ENCODE measurements around the gene CNTNAP2.

CNTNAP2 gene

DNA sequence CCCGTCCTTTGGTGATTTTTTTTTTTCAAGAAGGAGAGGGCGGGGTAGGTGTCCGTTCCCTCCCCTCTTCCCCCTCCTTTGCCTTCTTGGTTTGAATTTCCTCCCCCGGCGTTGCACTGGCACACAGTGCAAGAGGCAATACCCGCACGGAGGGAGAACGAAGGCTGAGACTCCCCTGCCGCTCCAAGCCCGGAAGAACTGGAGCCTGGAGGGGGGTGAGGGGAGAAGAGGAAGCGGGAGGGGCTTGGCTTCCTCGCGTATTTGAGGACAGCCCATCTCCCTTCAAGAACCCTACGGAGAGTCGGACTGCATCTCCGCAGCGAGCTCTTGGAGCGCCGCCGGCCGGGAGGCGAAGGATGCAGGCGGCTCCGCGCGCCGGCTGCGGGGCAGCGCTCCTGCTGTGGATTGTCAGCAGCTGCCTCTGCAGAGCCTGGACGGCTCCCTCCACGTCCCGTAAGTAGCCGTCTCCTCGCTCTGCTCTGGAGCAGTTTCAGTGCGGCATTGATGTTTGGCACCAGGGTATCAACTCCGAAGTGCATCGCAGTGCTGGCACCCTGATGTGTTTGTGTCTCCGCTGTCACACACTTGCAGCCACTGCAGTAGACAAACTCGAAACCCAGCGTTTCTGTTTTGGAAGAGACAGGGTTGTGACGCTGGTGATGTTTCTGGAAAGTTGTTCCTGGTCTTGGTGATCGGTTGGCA is at the start of gene CNTNAP2:
CNTNAP2 (plus strand) TSS at position 281 of the 702 bp plus-strand sequence; CDS start at position 357, 76 bp downstream.
- no peak for DNase-seq (ENCODE audit: low spot score)

DNA sequence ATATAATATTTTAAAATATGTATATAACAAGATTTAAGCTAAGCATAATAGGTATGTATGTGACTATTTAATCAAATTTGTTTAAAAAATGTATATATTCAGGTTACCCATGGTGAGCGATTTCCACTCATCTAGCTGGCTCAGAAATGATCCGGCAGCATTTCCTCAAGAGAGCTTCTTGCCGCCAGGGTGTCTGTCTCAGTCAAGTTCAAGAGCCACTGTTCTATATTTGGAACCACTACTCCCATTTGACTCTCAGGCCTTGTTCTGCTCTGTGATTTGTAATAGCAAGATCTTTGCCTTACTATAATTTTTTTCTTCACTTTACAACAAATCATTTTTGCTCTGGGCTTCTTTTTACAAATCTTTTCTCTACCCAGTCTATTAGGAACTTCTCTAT is 48.7 kb upstream of the CNTNAP2 start:
- DNase-seq (ENCODE audit: low spot score) = no peak

DNA sequence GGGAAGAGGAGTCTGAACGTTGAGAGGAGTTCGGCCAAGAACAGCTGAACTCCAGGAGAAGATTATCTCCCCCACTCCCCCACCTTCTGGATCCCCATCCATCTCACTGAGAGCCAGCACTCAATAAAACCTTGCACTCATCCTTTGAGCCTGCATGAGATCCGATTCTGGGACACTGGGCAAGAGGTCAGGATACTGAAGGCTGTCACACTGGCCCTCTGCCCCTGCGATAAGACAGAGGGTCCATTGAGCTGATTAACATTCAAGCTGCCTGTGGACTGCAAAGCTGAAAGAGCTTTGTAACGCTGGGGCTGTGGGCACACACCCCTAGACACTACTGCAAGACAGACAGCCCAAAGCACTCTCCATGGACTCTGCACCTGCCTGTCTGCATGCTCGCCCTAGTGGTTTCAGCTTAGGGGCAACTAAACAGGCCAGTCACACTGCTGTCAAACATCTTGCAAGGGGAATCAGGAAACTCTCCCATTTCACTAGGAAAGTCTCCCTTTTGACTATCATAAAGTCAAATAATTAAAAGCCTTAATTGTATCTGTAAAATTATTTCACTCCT is 42.3 kb upstream of the CNTNAP2 start:
- no peak for DNase-seq (ENCODE audit: low spot score)

DNA sequence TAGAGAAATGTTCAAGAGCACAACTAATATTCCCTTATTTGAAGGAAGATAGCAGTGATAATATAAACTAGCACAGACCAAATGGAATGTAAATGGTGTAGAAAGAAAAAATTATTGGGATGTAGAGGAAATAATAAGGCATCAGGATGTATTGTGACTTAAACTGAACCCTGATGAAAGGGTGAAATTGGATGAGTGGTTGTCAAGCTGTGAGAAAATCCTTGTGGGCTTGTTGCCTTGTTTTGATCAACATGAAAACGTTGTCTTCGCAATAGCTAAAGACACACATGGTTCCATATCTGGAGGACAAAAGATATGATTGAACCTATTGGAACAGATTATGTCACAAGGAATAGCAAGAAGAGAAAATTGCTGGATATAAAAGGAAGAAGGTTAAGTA is 40.3 kb upstream of the CNTNAP2 start:
- no peak for DNase-seq (ENCODE audit: low spot score)

DNA sequence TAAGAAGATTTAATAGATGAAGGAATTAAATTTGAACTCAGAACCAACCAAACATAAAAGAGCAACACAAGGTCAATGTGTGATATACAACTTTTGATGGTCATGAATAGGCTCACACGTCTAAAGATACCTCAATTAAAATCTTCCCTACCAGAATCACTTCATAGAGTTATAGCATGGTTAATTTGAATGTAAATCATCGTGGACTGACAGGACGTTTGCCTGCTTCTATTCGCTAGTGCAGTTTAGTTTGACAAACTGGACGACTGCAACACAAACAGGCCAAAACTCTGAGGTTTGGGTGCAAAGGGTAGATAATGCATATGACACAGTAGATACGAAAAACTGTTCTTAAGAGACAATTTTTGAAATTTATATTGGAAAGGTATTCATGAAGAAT is 32.5 kb upstream of the CNTNAP2 start:
- no peak for DNase-seq (ENCODE audit: low spot score)

- DNase-seq (ENCODE audit: low spot score) = peak; percentile 8
These were observed 26.5 kb upstream of the CNTNAP2 start for GRCh38 chr7:146090023-146090645.

GRCh38 chr7:146094356-146094755 is 22.2 kb upstream of the CNTNAP2 start:
- DNase-seq (ENCODE audit: low spot score) = no peak

- no peak for DNase-seq (ENCODE audit: low spot score)
These were observed 19.6 kb upstream of the CNTNAP2 start for GRCh38 chr7:146096994-146097393.

- DNase-seq (ENCODE audit: low spot score) = no peak
These were observed 10.3 kb upstream of the CNTNAP2 start for GRCh38 chr7:146106319-146106718.

DNA sequence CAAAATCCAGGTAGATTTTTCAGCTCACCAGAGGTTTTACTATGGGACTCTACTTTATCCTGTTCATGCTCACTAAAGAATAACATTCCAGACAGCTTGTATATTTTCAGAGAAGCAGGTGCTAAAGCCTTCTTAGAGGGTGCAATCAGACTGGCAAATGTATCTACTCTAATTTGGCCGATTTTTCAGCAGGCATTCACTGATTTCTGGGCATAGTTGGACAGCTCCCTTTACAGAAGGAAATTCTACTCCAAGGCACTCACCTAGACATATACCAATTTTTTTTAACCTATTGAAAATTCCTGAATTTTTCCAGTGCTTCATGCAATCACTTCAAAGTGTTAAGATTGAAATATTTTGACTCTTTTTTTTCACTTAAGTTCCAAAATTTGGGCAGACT is 3.8 kb upstream of the CNTNAP2 start:
- DNase-seq (ENCODE audit: low spot score) = no peak

GRCh38 chr7:146115548-146115850 is 1.1 kb upstream of the CNTNAP2 start:
- DNase-seq (ENCODE audit: low spot score) = no peak

GRCh38 chr7:146115851-146116520 is 615 bp upstream of the CNTNAP2 start:
- DNase-seq (ENCODE audit: low spot score) = no peak

GRCh38 chr7:146117576-146117975 is 975 bp downstream of the CNTNAP2 start:
- no peak for DNase-seq (ENCODE audit: low spot score)

DNA sequence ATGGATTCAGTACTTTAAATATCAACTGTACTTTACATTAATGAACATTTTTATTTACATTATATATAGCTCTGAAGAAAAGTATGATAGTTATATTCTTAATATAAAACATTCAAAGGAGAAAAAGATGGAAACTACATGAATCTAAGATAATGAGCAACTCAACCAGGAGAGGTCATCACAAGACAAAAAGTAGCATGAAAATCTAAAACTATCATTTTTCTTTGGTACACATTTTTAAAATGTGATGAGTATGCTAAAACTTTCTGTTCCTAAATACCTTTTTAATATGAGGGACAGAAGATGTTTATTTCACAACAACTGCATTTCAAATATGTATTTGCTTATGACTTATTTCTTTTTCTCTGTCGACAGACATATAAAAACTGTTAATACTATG is 2.4 kb downstream of the CNTNAP2 start:
- DNase-seq (ENCODE audit: low spot score) = no peak

DNA sequence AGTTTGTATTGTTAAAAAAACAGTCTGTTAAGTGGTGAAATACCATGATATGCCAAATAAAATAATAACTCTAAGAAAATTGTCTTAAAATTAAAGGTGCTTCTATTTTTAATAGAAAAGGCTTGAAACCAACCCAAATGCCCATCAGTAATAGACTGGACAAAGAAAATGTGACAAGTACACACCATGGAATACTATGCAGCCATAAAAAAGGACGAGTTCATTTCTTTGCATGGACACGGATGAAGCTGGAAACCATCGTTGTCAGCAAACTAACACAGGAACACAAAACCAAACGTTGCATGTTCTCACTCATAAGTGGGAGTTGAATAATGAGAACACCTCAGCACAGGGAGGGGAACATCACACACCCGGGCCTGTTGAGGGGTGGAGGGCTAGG is 7.1 kb downstream of the CNTNAP2 start:
- no peak for DNase-seq (ENCODE audit: low spot score)

GRCh38 chr7:146126767-146127509 is 10.3 kb downstream of the CNTNAP2 start:
- no peak for DNase-seq (ENCODE audit: low spot score)

GRCh38 chr7:146129296-146129695 is 12.7 kb downstream of the CNTNAP2 start:
- no peak for DNase-seq (ENCODE audit: low spot score)

DNA sequence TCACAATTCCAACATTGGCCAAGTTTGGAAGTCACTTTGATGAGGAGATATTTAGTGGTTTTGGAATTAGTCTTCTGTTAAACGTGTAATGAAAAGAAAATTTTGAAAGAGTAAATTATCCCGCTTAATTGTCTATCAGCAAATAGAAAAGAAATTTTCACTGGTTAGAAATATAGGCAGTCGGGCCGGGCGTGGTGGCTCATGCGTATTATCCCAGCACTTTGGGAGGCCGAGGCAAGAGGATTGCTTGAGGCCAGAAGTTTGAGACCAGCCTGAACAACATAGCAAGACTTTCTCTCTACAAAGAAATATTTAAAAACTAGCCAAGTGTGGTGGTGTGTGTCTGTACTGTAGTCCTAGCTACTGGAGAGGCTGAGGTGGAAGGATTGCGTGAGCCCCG is 13.4 kb downstream of the CNTNAP2 start:
- no peak for DNase-seq (ENCODE audit: low spot score)

GRCh38 chr7:146131701-146132100 is 15.1 kb downstream of the CNTNAP2 start:
- no peak for DNase-seq (ENCODE audit: low spot score)

DNA sequence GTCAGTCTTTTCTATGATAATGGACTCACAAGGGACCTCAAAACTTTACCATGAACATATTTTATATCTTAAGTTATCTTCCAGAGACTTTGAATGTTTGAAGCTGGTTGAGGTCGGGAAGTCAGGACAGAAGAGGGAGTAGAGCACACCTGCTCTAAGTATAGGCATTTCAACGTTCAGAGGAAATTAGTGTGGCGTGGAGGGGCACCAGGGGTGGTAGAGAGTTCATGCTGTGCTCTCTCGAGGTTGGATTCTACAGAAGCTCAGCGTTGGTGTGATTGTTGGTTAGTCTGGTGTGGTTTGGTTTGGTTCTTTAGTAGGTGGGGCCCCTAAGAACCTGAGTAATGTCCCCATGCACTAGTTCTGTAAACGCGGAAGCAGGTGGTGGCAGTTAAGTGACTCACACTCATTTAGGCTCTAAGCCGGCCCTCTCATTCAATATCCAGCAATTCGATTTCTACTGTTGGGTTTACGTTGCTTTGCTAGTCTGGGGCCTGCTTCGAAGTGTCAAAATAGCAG is 19.8 kb downstream of the CNTNAP2 start:
- no peak for DNase-seq (ENCODE audit: low spot score)

DNA sequence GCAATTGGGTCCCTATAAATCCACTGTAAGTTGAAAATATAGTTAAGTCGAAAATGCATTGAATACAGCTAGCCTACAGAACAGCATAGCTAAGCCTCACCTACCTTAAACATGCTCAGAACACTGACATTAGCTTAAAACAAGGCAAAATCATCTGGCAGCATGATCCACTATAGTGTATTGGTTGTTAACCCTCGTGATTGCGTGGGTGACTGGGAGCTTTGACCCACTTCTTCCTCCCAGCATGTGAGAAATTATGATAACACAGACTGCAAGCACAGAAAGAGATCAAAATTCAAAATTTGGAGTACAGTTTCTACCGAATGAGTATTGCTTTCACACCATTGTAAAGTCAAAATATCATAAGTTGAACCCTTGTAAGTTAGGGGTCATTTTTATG is 22.3 kb downstream of the CNTNAP2 start:
- no peak for DNase-seq (ENCODE audit: low spot score)

GRCh38 chr7:146146831-146147486 is 30.4 kb downstream of the CNTNAP2 start:
- no peak for DNase-seq (ENCODE audit: low spot score)
